ENCODE data around the gene CEP112.

- TF ChIP-seq, protein P1, sequence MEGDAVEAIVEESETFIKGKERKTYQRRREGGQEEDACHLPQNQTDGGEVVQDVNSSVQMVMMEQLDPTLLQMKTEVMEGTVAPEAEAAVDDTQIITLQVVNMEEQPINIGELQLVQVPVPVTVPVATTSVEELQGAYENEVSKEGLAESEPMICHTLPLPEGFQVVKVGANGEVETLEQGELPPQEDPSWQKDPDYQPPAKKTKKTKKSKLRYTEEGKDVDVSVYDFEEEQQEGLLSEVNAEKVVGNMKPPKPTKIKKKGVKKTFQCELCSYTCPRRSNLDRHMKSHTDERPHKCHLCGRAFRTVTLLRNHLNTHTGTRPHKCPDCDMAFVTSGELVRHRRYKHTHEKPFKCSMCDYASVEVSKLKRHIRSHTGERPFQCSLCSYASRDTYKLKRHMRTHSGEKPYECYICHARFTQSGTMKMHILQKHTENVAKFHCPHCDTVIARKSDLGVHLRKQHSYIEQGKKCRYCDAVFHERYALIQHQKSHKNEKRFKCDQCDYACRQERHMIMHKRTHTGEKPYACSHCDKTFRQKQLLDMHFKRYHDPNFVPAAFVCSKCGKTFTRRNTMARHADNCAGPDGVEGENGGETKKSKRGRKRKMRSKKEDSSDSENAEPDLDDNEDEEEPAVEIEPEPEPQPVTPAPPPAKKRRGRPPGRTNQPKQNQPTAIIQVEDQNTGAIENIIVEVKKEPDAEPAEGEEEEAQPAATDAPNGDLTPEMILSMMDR (IDR thresholded peaks at IDR 0.05): no peak
- TF ChIP-seq POLR2AphosphoS5 (IDR thresholded peaks at IDR 0.05): no peak
- TF ChIP-seq POLR2A (IDR thresholded peaks at IDR 0.05): no peak
These were observed 260.4 kb downstream of the CEP112 start for GRCh38 chr17:65931246-65932149.
